ENCODE results near the gene CLTA. TPM values are rescaled to one million over a fixed set of nuclear protein-coding genes. Genes with fewer than 3 reads are reported as not detected.
A peak's percentile ranks its signal among the peaks of the same experiment; 100 is the strongest.

CLTA gene
- total and polyA plus RNA-seq, 12 donors = 95.6 to 301 (median 208) TPM

DNA sequence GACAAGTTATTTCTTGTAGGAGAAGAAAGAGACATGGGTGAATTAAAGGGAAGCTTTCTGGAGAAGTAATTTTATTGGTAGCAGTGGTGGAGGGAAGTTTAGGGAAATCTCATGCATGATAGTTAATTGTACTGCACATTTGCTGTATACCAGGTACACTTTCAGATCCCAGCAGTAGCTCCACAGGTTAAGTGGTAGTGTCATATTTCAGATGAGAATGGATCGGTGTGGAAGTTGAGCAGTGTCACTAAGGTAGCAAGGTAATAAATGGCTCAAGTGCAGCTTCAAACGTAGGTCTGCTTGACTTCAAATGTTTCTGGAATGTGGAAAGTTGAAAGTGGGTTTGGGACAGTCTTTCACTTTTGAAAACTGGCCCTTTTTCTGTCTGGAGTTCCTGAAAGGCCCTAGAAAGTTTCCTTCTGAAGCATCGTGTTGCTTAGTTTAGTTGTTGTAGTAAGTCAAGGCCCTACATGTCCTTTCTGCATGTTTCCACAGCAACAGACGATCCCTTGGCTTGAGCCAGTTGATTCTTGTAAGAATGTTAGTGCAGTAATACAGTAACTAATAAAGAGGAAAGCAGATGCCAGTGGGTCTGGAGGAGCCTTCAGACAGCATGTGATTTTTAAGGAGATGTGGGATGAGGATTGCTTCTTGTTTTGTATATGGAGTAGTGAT is 3.7 kb downstream of the CLTA start:
- TF ChIP-seq, protein P1, sequence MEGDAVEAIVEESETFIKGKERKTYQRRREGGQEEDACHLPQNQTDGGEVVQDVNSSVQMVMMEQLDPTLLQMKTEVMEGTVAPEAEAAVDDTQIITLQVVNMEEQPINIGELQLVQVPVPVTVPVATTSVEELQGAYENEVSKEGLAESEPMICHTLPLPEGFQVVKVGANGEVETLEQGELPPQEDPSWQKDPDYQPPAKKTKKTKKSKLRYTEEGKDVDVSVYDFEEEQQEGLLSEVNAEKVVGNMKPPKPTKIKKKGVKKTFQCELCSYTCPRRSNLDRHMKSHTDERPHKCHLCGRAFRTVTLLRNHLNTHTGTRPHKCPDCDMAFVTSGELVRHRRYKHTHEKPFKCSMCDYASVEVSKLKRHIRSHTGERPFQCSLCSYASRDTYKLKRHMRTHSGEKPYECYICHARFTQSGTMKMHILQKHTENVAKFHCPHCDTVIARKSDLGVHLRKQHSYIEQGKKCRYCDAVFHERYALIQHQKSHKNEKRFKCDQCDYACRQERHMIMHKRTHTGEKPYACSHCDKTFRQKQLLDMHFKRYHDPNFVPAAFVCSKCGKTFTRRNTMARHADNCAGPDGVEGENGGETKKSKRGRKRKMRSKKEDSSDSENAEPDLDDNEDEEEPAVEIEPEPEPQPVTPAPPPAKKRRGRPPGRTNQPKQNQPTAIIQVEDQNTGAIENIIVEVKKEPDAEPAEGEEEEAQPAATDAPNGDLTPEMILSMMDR (IDR thresholded peaks at IDR 0.05) = no peak
- TF ChIP-seq POLR2A (IDR thresholded peaks at IDR 0.05) = no peak
- Histone ChIP-seq H3K36me3 (replicated peaks in 1 of 2) (peaks cover 0 to 24% of the 10 kb centered on the region in 2 donors), H3K27me3 (no peaks in the 10 kb centered on the region), H3K9me3 (replicated peaks in 1 of 3) (no peaks in the 10 kb centered on the region), H3K4me1 (replicated peaks in 1 of 2) (peaks cover 37 to 44% of the 10 kb centered on the region in 2 donors), H3K4me3 (no peak overlapping the region), H3K27ac (peak overlapping the region in 1 of 5 donors; percentile 6)
- WGBS, 4 donors = 18 to 37% (median 28%) methylated on average over 4 of the region's 4 CpGs
- intact Hi-C loops (cut with DNase I) = loop anchor here in 1 of 2 donors (5.0 kb wide), 1 partner anchor 133 kb away; no protein-coding TSS in a partner anchor
- no peak for DNase-seq

- no peak overlapping the region for H3K4me3 ChIP-seq
- no peaks in the 10 kb centered on the region for H3K9me3 ChIP-seq (replicated peaks in 1 of 3)
- peaks cover 0 to 95% of the 10 kb centered on the region in 2 donors for H3K36me3 ChIP-seq (replicated peaks in 1 of 2)
- 78 to 83% (median 81%) methylated on average over 10 to 11 of the region's 11 CpGs for whole genome bisulfite sequencing, 4 donors
- intact Hi-C loops (cut with DNase I) = loop anchor here in 1 of 2 donors (5.0 kb wide), 1 partner anchor 352 kb away; no protein-coding TSS in a partner anchor
- TF ChIP-seq POLR2A (IDR thresholded peaks at IDR 0.05) = no peak
- TF ChIP-seq, protein P1 (IDR thresholded peaks at IDR 0.05) = peak in 2 of 6 experiments; percentile 9 to 18
- H3K27me3 ChIP-seq = no peaks in the 10 kb centered on the region
- H3K4me1 ChIP-seq (replicated peaks in 1 of 2) = peaks cover 15 to 26% of the 10 kb centered on the region in 2 donors
- DNase-seq = peak in 3 of 7 donors; percentile 34 to 68 (median 41)
- no peak overlapping the region for H3K27ac ChIP-seq
Observed at GRCh38 chr9:36204906-36205547, 14.3 kb downstream of the CLTA start.

DNA sequence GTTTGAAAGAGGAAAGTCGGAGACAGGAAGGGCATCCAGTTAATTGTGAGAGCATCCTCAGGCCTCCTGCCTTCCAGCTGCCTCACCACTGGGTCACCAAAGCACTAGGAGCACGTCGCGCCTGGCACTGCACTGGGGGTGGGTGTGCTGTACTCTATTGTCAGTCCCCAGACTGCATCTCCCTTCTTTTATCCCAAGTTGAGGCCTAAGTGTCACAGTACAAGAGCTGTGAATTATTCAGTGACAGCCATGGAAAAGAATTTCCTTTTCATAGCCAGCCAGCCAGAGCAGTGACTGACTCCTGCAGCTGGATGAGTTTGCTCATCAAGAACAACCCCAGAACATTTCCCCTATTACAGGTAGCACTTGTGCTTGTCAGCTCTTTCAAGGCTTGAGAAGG is 16.3 kb downstream of the CLTA start:
- intact Hi-C loops (cut with DNase I) = no loop called here
- Histone ChIP-seq H3K36me3 (replicated peaks in 1 of 2) (peaks cover 0 to 94% of the 10 kb centered on the region in 2 donors), H3K4me3 (no peak overlapping the region)

GRCh38 chr9:36207546-36208012 is 16.9 kb downstream of the CLTA start:
- 5 to 25% (median 19%) methylated on average over 1 of the region's 1 CpG for WGBS, 4 donors

More for the DNA sequence above, 16.3 kb downstream of the CLTA start:
- no peak for DNase-seq
- Histone ChIP-seq H3K4me1 (replicated peaks in 1 of 2) (peaks cover 32 to 42% of the 10 kb centered on the region in 2 donors), H3K9me3 (replicated peaks in 1 of 3) (no peaks in the 10 kb centered on the region), H3K27ac (peak overlapping the region in 3 of 5 donors; percentile 9 to 79 (median 63)), H3K27me3 (no peaks in the 10 kb centered on the region)
- WGBS, 4 donors = 56 to 75% (median 70%) methylated on average over 4 of the region's 4 CpGs
- TF ChIP-seq POLR2A (IDR thresholded peaks at IDR 0.05) = no peak
- TF ChIP-seq, protein P1 (IDR thresholded peaks at IDR 0.05) = no peak

More at GRCh38 chr9:36207546-36208012, 16.9 kb downstream of the CLTA start:
- peaks cover 32 to 42% of the 10 kb centered on the region in 2 donors for H3K4me1 ChIP-seq (replicated peaks in 1 of 2)
- H3K9me3 ChIP-seq (replicated peaks in 1 of 3) = no peaks in the 10 kb centered on the region
- H3K27ac ChIP-seq = peak overlapping the region in 3 of 5 donors; percentile 9 to 79 (median 63)
- peaks cover 0 to 94% of the 10 kb centered on the region in 2 donors for H3K36me3 ChIP-seq (replicated peaks in 1 of 2)
- intact Hi-C loops (cut with DNase I) = no loop called here
- DNase-seq = peak in 1 of 7 donors; percentile 16
- no peak overlapping the region for H3K4me3 ChIP-seq
- TF ChIP-seq POLR2A (IDR thresholded peaks at IDR 0.05) = no peak
- TF ChIP-seq, protein P1 (IDR thresholded peaks at IDR 0.05) = no peak
- no peaks in the 10 kb centered on the region for H3K27me3 ChIP-seq
